LoVo (cell line): Measurements from ENCODE around the gene NBEA.
"Not testable (repeated sequence)": the region's sequence is repeated elsewhere in the genome, so short reads cannot be mapped to it uniquely, and the experiment has no call there.

Experiments used
- DNase-seq: peaks from one replicate; pipeline ENCODE4 v3.0.0-alpha.2; 2016; ENCODE audit warnings: low spot score

The NBEA gene

DNA sequence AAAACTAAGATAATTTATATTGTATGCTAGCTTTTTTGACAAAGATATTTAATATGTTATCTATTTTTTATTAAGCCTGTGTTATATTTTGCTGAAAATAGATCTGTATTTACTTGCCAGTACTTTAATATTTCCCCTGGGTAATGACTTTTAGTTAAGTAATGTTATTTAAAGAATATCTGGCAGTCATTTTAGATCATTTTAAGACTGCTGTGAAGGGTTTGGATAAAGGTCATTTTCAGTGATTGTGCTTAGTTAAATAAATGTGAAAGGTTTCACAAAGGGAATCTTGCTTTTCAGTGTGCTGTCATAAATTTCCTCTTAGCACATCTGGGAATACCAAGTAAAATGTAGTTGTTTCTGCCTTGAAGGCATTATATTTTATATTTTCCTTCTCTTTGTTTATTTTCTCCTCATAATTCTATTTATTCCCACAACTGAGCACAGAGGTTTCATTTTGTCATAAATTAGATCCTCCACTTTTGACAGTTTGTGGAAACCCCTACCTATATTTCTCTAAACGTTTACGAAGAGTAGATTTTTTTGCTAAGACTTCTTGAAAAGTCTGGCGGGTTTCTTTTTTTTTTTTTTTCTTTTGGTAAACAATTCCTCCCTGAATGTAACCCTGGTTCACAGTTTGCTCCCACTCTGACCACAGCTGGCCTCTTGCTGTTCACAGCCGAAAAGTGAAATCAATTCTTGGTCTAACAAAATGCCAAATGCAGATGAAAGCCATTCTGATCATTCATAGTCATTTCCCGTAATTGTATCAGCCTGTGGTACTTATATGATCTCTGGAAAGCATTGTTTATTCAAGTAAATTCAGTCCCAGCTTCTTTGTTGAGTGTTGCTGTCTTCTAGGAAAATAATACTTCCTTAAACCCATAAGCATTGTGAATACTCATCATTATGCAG, 446.6 kb downstream of the NBEA start:
- DNase-seq, result no peak

DNA sequence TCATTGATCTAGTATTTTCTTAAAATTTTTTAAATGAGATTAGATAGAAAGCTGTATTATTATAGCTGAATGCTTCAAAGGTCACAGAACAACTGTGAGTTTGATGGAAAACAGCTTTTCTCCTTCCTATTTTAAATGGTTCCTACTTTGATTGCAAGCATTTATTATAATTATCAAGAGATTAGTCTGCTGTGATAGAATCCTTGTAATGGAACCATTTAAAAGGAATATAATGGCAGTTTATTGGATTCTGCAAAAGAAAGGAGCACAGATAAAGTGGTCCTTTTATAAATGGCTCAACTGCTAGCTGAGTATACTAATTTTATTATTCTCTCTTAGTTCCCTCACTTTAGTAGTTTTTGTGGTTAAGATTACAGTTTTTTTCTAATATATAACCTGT, 447.5 kb downstream of the NBEA start:
- no peak for DNase-seq

DNA sequence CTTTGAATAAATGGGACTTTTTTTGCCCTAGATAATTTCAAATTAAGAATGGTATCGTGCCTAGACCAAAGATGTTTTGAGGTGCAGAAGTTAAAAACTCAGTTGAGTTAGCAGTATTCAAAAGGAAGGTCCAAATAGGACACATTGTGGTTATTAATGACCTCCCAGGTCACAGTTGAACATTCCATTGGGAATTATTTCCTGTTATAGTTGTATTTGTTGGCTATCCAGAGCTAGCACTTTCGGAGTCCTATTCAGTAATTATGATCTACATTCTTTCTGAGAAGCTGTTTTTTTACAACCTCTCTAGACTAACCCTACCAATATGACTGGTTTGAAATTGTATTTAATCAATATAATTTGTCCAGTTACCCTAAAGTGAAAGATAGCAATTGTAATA, 450.7 kb downstream of the NBEA start:
- DNase-seq, result no peak

DNA sequence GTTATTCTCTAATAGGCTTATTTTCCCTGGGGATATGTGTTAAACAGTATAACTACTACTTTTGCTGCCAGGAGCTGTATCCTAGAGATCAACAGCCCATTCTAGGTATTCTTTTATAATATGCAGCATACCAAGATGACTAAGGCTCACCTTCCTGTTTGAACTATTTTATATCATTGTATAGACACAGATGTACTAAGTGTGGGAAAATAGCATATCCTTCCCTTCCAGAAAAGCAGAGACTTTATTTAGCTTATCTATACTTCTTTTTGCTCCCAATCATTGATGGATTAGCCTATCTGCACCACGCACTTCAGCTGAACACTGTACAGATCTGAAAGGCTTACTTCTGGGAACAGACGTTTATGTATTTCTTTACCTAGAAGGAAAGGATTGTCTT, 451.8 kb downstream of the NBEA start:
- no peak for DNase-seq

DNA sequence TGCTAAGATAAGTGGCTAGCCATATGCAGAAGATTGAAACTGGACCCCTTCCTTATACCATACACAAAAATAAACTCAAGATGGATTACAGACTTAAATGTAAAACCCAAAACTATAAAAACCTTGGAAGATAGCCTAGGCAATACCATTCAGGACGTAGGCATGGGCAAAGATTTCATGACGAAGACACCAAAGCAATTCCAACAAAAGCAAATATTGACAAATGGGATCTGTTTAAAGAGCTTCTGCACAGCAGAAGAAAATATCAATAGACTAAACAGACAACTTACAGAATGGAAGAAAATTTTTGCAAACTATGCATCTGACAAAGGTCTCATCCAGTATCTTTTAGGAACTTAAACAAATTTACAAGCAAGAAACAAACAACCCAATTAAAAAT, 466.2 kb downstream of the NBEA start:
- not testable (repeated sequence) for DNase-seq

DNA sequence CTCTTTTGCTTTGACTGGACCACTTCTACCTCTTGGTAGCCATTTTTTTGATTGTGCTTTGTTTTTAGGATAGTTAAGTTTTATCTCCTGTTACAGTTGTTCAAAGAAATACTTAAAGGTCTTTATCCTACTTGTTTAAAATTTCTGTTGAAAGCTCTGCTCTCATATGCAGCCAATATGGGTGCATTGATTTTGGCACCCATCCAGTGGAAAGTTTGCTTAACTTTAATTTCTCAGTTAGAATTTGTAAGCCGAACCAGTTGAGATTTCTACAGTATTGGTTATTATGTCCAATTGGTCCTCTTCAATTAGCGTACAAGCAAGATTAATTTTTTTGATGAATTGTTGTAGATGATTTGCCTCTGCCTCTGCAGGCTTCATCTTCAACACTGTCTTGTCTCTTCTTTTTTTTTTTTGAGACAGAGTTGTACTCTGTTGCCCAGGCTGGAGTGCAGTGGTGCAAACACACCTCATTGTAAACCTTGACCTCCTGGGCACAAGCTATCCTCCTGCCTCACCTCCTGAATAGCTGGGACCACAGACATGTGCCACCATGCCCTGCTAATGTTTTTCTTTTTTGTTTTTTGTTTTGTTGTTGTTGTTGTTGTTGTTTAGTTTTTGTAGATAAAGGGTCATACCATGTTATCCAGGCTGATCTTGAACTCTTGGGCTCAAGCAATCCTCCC, 469.1 kb downstream of the NBEA start:
- DNase-seq, result no peak

DNA sequence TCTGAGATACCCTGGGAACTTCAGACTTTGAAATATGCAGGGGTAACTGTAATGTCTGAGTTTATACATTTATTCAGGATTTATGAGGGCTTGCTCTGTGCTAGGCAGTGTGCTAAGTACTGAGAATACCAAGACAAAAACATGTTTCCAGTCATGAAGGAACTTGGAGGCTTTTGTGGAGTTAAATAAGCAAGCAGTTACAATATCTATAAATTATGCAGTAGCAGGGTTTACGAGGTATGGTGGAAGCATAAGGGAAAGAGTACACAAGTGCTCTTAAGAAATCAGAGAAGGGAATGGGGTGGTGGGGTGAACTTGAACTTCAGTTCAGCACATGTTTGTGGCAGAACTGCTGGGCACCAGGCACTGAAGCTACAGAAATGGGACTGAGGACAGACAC, 506.4 kb downstream of the NBEA start:
- no peak for DNase-seq

DNA sequence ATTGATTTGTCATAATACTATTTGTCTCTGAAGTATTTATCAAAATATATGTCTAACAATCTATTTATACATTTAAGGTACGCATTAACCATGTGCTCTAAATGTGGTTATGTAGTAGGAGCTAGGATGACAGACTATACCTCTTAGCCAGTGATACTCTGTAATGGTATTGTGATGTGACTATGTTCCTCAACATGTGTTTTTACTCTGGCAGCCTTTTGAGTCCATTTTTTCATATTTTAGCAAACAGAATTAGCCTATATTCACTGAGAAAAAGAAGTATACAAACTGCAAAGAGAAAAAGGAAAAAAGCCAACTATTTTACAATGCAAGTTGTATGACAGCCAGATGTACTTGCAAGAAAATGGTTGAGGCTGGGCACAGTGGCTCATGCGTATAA, 507.8 kb downstream of the NBEA start:
- no peak for DNase-seq

DNA sequence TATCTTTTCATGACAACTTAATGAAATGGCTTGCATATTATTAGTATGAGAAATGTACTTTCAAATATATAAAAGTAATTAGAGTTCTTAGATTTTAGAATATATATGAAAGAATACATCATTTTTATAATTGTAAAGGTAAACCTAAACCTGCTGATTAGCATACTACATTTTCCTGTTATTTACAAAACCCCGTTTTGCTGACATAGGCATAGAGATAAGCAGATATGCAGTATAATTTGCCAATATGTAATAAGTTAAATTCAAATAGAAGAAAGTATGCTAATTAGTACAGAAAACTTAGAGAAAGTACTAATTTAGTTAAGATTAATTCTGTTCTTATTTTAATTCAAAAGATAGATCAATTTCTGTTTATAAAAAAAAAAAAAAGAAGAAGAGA, 513.0 kb downstream of the NBEA start:
- no peak for DNase-seq

DNA sequence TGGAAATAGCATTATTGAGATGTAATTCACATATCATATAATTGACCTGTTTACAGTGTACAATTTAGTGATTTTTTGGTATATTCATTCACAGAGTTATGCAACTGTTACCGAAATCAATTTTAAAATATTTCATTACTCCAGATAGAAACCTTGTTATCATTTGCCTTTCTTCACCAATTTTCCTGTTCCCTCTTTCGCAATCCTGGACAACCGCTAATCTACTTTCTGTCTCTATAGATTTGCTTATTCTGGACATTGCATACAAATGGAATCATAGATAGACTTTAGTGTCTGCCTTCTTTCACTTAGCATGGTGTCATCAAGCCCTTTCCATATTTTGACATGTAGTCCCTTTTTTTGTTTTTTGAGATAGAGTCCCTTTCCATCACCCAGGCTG, 515.2 kb downstream of the NBEA start:
- no peak for DNase-seq

DNA sequence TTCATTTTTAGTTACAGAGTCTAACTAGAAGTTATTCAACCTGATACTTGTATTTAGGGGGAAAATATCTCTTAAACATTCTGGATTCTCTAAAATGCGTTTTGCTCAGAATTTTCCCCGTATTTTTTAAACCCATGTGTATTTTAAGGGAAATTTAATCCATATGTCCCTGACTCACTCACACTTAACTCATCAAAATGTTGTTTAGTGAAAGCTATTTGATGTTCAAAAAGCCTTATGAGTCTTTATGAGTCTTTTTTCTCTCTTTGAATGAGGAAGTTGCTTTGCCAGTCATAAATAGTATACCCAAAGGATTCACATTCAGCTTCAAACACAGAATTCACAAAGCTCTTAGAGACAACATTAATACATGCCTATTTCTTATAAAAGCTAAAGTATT, 518.0 kb downstream of the NBEA start:
- DNase-seq, result no peak

DNA sequence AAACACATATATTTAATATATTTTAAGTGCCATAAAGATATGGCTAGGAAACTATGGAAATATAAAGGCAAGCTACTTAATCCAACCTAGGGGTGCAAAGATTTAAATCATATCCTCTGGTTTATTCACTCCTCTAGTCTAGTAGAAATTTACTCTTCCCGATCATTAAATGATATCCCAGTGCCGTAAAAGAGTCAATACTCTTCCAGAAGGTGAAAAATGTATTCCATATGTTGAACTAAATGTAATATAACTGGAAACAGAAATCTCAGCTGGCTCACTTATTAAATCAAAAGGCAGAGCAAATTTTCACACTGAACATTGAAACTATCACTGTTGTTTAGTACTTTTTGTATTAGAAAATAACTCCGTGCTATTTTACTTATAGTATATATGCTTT, 523.3 kb downstream of the NBEA start:
- no peak for DNase-seq

DNA sequence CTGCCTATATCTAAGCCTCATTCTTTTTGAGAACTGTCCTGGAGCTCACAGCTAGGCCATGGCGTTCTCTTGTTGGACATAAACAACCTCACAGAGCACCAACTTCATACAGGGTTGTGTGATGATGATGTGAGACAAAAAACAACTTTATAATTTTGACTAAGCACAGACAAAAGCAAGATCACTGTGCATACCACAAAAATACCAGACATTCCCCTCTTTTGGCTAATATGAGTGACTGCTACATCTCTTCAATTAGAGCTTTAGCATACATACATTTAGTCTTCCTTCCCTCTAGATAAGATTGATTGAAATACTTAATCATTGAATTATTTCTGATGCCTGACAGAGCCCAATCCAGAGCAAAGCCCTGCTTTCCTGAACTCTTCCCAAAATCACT, 526.1 kb downstream of the NBEA start:
- DNase-seq, result no peak

DNA sequence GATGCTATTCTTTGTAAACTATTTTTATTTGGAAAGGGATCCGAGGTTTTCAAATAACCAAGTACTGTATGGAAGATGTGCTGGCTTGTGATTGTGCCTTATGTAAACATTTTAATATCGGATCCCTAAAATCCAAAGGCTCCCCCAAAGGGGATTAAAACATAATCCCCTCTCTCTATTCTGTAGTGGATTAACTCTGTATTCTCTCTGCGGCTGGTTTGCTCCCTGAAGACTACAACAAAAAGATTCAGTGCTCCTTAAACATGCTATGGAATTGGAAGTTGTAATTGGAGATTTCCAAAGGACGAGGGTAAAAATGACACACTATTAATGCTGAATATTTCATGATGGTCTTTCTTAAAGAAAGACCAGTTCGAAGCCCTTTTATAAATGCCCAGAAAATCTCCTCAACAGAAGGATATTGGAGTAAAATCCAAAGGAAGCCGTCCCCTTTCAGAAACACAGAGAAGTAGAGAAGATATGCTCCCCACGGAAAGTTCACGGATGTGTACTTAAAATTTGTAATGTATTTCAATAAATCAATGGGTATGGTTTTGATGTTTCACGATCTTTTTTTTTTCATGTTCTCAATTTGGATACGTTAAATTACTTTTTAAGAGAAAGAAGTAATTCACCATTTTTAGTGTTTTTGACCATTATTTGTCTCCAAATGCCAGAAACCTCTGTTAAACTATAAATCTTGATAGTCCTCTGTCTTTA, 527.9 kb downstream of the NBEA start:
- no peak for DNase-seq

DNA sequence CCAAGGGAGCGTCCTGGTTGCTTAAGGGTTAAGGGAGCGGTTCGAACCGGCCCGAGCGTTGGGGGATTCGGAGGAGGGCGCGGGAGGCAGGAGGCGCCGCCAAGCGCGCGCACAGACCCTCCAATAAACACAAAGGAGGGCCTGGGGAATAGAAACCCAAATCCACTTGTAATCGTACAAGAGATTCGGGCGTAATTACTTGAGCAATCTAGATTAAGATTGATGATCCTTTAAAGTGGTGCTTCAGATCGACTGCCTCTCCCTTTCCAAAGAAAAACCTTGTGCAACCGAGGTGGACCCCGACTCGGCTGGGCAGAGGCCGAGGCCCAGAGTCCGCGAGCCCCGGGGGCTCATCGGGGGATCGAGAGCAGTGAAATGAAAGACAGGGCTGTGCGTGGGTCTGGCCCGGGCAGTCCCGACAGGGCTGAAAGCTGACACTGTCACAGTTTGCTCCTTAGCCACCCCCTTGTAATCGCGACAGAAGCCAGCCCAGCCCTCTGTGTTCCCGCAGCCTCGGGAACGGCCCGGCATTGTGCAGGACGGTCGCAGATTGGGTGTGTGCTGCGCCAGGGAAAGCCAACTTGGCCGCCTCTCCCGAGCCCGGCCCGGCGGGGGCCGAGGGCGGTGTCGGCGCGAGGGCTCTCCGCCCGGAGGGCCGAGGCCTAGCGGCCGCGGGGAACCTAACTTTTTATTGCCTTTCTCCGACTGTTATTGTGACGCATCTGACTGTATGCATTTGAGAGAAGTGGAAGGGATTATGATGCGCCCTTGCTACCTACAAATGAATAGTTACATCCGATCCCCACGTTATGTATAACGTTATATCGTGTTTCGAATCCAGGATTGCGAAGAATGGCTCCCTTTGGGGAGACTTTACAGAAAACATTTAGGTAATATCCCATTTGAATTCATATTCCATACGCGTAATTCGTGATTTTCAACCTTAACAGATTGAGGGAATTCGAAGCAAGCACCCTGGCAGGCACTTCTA, 528.9 kb downstream of the NBEA start:
- no peak for DNase-seq

DNA sequence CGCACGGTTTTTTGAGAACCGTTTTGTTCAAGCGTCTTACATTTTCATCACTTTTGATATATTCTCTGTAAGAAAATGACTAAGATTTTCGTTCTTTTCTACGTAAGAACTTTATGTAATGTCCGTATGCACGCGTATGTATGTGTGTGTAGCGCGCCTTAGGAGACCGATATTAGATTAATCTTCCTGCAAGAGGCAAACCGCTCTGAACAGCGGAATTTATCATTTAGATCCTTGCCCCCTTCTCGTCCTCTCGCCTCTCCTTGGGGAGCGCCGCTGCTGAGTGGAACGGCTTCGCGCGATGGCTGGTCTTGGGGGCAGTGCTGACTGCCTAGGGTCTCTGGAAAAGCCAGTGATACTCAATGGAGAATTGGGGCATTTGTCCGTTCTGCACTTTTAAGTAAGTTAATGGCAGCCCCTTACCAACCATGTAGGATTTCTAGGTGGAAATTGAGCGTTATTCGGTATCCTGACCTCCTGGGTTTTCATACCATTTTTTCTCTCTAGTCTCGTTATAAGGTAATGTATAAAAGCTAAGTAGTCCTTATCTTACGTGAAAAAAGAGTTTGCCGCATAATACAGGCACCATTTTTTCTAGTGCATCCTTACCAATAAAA, 529.7 kb downstream of the NBEA start:
- DNase-seq, result no peak

DNA sequence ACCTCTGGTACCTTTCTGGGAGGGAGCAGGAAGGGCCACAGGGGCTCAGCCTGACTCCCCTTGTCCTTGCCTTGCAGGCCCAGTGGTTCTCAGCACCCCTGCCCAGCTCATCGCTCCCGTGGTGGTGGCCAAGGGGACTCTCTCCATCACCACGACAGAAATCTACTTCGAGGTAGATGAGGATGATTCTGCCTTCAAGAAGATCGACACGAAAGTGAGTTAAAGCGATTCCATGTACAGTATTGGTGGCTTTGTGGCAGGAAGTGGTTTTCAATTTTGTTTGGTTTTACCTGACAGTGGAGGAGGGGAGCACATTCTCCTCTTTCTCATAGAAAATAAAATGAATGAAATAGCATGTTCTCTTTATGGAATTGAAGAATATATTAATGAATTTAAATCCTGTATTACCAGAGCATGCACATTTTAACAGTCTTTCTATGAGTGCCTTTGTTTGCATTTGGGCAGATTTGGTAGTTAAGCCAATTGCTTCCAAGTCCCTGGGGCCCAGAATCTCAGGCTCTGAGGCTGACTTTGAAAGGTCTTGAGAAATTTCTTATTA, 530.3 kb downstream of the NBEA start:
- DNase-seq, result no peak

DNA sequence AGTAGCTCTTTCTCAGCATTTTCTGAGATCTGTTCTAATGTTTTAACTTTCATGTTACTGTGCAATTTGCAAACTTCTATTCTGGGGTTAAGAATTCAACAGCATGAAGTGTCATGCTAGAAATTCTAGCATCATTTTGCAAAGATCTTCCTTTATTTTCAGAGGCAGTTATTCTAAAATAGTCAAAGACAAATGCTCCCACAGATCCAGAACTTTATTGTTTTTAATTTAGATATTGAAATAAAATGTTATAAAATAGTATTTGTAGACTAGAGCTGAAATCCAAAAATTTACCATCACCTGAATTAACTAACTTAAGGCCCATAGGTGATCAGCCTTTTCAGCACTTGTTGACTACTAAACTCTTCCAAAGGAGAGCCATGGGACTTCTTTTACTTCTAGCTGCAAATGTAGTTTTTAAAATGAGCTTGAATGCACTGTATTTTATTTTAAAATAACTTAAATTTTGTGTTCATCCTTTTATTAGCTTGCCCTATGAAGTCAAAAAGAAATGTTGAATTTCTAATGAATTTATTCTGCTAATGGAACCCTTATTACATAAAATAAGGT, 531.2 kb downstream of the NBEA start:
- DNase-seq, result no peak

DNA sequence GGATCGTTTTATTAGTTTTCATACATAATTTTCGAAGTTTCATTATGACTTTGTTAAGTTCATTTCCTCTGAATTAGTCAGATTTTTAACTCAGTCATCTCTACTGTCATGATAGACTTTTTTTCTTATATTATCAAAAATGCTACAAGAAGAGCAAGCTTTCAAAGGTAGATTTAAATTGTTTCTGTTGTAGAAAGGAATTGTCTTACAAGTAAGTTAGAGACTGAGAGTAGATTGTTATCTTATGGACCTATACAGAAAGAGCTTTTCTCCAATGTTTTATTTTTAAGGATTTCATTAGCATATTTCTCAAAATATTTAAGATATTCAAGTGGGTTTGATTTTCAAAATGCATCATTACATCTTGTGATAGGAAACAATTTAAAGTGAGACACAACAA, 531.7 kb downstream of the NBEA start:
- DNase-seq, result no peak

DNA sequence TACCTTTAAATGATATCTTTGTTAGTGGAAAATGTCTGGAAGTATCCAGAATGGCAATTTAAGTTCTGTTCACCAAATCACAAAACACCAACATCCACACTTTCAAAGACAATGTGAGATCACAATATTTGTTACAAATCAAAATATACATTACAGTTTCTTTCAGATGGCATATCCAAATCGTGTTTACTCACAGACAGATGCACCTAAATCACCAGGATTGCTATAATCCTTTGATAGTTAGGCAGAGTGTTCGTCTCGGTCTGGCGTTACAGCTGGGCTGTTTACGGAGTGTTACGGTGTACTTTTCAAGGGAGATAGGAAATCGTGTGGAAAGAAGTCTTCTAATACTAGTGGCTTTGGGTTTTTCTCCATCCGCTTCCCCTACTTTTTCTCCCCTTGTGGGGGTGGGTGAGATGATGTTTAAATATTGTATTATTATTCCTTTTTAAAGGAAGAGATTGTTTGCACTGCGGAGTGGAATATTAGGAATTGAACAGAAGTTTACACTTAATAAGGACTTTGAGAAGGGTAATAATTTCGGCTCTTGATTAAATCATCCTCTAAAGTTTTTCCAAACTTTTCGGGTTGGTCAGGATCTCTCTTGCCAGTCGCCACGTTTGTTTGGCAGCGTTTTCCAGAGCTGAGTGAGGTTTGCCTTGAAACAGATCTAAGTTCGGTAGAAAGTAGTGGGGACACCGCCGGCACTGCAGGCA, 532.6 kb downstream of the NBEA start:
- DNase-seq, result no peak
